GM18517 (cell line): ENCODE results near the gene PRAF2.
A peak's percentile ranks its signal among the peaks of the same experiment; 100 is the strongest.

ENCODE experiments used
- ATAC-seq: cut with Tn5 transposase; IDR thresholded peaks from one replicate; pipeline ENCODE4 v1.9.1; 2021; ENCODE audit warnings: mild to moderate bottlenecking, moderate library complexity; ENCODE audit not compliant: unreplicated experiment

PRAF2 gene

DNA sequence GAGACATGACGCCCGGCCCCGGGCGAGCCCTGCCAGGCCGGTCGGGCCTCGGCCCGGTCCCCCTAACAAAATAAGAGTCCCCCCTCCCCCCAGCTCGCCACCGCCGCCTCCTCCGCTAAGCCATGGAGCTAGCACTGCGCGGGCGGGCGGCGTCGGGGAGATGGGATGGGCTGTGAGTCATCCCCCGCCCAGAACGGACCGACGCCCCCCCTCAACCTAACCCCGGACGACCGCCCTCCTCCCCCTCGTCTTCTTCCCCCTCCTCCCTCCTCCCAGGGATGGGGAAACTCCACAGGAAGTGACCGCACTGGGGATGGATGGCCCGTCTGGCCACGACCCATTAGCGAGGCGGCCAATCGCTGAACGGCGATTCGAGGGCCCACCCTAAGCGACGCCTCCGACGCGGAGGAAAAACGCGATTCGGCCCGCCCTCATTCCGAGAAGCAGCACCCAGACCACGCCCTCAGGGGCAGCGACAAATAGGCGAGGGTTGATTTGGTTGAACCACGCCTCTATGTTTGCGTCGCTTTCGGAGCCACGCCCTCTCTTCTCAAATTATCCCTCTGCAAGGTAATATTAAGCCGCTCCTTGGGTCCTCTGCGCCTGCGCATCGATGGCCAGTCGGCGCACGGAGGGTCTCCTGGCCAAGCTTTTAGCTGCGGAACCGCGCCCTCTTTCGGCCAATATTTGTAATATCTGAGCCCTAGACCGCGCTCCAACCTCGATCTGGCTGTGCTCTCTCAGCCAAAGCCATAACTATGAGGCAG is 30.4 kb downstream of the PRAF2 start, which contains the start of gene TFE3:
TFE3 (minus strand) TSS at position 138 of the 767 bp plus-strand sequence; CDS start at position 7, 131 bp downstream.
- ATAC-seq: peak; percentile 86

DNA sequence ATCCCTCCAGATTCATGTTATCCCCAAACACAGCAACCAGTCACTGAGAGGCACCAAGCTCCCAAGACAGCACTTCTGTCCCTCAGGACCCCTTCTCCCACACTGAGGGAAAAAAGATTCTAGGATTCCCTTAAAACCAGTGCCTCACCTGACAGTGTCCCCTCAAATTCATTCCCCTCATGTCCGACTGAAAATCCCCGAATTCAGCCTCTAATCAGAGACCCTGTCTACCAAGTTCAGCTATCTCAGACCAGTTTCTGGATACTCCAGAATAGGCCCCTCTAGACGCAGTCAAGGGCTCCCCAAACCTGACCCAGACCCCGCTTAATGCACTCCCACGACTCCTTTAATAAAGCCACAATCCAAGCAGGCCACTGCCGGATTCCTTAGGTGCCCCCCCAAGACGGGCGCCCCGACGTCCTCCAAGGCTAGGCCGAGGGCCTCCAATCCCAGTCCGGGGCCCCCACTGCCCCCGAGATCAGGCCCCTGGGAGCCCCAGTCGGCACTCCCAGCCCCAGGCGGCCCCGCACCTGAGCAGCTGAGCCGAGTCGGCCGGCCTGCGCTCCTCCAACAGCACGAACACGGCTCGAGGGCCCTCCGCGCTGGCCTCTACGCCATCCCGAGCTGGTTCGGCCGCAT is 31.1 kb downstream of the PRAF2 start:
- no peak for ATAC-seq

DNA sequence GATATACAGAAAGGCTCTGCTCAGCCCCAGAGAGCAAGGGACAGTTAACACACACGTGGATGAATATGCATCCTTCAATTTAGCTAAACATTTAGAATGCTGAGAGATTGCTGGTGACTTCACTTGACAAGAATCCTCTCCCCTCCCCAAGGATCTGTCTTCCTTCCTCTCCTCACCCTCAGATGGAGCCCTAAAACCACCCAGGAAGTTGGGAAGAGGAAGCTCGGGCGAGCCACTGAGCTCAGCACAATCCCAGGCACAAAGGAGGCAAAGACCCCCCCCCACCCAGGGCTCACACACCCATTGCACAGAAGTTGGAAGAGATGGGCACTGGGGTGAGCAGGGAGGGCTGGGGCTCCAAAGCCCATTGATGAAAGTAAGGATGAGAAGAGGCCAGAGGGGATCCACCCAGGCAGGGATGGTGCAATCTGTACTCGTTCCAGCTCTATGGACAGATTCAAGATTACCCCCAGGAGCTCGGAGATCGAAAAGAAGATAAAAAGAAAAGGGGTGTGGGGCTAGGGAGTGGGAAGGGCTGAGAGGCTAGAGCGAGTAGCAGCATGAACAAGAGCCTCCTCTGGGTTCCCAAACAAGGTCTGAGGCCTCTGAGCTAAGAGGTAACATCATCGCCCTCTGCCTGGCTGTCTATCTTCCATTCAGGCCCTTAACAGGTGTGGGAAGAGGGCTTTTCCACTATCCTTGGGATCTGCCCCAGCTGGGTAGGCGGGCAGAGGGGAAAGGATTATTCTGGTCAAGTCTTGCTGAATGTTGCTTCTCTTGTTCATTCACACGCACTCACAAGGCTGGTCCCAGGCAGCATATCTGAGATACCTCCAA is 31.8 kb downstream of the PRAF2 start:
- no peak for ATAC-seq

DNA sequence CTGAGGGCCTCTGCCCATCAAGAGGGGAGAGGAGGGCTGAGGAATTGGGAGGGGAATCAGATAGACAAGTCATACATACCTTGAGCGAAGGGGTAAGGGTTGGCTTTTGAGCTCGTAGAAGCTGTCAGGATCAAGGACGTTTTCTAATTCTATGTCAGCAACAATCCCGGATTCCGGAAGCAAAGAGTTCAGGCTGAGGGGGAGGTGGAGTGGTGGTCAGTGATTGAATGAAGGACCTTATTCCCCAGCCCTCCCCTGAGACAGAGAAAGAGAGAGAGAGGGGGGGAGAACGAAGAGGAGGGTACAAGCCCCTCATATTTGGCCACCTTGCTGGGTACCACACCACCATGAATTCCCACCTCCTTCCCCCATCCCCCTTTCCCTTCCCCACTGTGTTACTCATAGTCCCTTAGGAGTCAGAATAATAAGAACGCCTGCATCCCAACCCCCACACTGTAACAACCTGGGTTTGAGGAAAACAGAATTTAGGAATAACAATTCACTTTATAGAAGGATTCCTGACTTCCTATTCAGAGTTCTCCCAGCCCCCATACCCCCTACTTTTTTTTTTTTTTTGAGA is 33.3 kb downstream of the PRAF2 start:
- no peak for ATAC-seq

DNA sequence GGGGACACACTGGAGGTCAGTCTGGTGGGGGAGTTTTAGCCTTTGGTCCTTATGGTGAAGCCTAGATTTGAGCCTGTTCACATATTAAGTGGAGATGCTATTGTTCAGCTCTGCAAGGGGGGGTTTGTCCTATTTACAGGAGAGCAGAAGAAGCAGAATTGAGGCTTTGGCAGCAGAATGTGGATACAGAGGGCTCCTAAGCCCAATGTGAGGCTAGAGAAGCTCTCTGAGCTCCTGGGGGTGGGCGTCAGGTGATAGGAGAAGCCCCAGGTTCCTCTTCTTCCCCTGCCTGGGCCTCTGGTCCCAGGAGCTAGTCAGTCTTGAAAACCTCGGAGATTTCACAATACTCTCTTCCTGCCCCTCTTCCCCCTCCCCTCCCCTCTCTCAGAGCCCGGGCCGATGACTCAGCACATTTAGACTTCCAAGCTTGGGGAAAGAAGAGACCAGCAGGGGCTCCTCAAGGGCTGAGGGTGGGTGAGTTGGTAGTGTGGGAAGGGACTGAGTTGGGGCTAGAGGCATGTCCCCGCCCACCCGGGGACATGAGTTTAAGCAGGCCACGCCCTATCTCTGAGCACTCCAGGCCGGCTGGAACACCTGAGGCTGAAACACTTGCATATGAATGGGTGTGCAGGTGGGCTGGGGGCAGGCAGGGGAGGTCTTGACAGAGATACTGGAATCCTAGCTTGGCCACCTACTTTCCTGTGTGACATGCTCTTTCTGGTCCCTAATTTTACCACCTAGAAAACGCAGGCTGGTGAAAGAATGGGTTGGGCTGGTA is 34.0 kb downstream of the PRAF2 start:
- no peak for ATAC-seq

DNA sequence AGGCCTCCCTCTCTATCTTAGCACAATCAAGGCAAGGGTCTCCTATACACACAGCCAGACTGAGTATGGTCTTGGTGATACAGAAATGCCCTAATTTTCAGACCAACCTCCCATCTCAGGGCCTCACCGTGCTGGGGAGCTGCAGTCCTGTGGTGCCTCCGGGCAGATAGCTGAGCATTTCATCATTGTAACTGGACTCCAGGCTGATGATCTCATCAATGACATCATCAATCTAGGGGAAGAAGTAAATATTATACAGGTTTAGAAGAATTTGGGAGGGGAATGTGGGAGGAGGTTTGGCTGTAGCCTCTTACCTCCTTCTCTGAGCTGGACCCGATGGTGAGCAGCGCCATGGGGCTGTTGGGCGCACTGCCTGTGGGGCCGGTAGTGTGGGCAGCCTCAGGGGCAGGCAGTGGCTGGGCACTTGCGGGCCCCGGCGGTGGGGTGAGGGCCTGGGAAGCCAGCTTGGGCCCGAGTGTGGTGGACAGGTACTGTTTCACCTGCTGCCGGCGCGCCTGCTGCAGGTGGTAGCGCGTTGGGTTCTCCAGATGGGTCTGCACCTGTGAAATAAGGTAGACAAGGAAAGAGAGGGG is 35.8 kb downstream of the PRAF2 start:
- no peak for ATAC-seq

DNA sequence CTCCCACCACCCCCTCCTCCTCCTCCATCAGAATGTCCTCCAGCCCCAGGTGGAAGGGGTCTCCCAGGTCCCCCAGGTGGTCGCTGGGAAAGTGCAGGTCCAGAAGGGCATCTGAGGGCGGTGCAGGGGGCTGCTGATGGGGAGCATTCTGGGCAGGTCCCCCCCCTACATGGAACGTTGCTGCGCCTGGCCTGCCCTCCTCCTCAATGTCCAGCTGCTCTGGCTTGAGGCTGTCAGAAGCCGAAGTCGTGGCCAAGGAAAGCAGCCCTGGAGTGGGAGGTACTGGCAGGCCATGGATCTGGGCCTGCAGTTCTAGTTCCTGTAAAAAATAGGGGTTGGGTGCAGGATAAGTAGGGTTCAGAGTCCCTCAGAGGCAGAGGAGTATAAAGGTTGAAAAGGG is 43.5 kb downstream of the PRAF2 start:
- ATAC-seq: no peak

DNA sequence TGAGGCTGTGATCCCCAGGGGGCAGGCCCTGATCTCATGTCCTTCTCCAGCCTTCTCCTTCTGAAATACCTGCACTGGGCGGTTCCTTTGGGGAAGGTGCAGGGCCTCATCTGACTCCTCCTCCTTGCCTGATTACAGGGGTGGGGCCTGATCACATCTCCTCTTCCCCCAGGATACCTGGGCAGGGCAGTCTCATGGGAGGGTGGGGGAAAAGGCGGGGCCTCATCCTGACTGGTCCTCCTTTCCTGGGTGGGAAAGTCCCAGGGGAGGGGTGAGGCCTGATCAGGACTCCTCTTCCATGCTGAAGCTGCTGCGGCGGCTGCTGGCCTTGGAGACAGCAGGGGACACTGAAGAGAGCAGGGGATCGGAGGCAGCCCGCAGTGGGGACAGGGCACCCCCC is 43.9 kb downstream of the PRAF2 start:
- no peak for ATAC-seq
